Activated T-helper 17 cell treated with anti-CD3 and anti-CD28 coated beads, Interleukin-2, amount 50 U/mL, for 72 hours (primary cell): ENCODE data around the gene PRKN. TPM values are rescaled to one million over a fixed set of nuclear protein-coding genes. Genes with fewer than 3 reads are reported as not detected.

Experiments
- ATAC-seq: fragments of 150-1000 bp; cut with Tn5 transposase; replicated peaks from 2 replicates; pipeline ENCODE4 v1.10.0; 2021; ENCODE audit warnings: mild to moderate bottlenecking, moderate library complexity
- H3K27ac Mint-ChIP-seq: one replicate; pipeline ENCODE4 v1.8.0; 2022; ENCODE audit warnings: mixed read lengths
- H3K27me3 Mint-ChIP-seq: one replicate; pipeline ENCODE4 v1.8.0; 2022; ENCODE audit warnings: mixed read lengths
- H3K36me3 Mint-ChIP-seq: one replicate; pipeline ENCODE4 v1.8.0; 2022; ENCODE audit warnings: low read depth, mild to moderate bottlenecking, mixed read lengths
- H3K4me1 Mint-ChIP-seq: one replicate; pipeline ENCODE4 v1.8.0; 2022; ENCODE audit warnings: mixed read lengths
- H3K4me3 Mint-ChIP-seq: one replicate; pipeline ENCODE4 v1.8.0; 2022; ENCODE audit warnings: mild to moderate bottlenecking, mixed read lengths
- H3K9me3 Mint-ChIP-seq: one replicate; pipeline ENCODE4 v1.8.0; 2022; ENCODE audit warnings: mixed read lengths
- total RNA-seq, 2 donors: library from RNA; stranded (reverse); gene quantifications; one replicate each; pipeline ENCODE4 v1.2.3, GENCODE V29; 2022

Gene PRKN
- total RNA-seq, 2 donors from 2014 or later = 0.84 to 0.87 TPM

DNA sequence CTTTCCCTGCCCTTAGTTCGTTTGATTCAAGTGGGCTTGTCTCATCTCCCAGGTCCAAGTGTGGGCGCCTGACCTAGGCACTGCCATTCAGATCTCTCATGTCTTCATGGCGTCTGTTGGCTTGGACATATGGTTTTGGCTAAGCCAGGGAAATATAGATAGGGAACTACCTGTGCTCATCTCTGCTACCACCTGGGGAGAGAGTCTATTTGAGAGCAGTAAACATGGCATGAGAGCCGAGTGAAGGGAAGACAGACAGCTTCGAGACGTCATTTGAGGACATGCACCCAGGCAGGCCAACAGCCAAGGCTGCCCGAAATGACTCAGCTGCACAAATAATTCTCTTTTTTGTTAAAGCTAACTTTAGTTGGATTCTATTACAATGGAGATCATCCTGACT is 1083.0 kb downstream of the PRKN start:
- no peak for ATAC-seq
- H3K4me1 Mint-ChIP-seq = no peaks in the 10 kb centered on the region
- no peak overlapping the region for H3K27ac Mint-ChIP-seq
- H3K9me3 Mint-ChIP-seq = peaks cover 6% of the 10 kb centered on the region
- no peak overlapping the region for H3K4me3 Mint-ChIP-seq
- no peaks in the 10 kb centered on the region for H3K36me3 Mint-ChIP-seq
- peaks cover 6% of the 10 kb centered on the region for H3K27me3 Mint-ChIP-seq

- no peak overlapping the region for H3K4me3 Mint-ChIP-seq
- H3K9me3 Mint-ChIP-seq = peaks cover 12% of the 10 kb centered on the region
- no peaks in the 10 kb centered on the region for H3K4me1 Mint-ChIP-seq
- ATAC-seq = no peak
- H3K27me3 Mint-ChIP-seq = peaks cover 6% of the 10 kb centered on the region
- no peaks in the 10 kb centered on the region for H3K36me3 Mint-ChIP-seq
- no peak overlapping the region for H3K27ac Mint-ChIP-seq
Observed at GRCh38 chr6:161641175-161641574, 1086.4 kb downstream of the PRKN start.

- Mint-ChIP-seq H3K9me3 (peaks cover 8% of the 10 kb centered on the region), H3K27ac (no peak overlapping the region), H3K4me1 (no peaks in the 10 kb centered on the region), H3K27me3 (peaks cover 6% of the 10 kb centered on the region), H3K36me3 (no peaks in the 10 kb centered on the region), H3K4me3 (no peak overlapping the region)
- no peak for ATAC-seq
Observed at GRCh38 chr6:161639772-161640171, 1087.8 kb downstream of the PRKN start.

DNA sequence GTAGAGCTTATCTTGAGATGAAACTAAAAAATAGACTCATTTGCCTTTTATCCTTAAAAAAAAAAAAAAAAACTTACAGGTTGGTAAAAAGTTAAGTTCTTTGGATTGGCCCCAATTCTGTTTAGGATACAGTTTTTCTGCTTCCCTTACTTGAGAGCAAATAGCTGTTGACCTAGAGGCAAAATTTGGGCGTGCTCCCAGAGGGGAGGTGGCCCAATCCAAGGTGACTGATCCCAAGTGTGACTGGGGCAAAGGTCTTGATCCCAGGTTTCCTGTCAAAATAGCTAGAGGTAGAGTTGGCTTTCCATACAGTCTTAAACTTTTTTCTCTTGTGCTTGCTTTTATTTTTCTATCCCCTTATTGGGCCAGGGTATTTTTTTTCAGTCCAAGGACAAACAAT is 1089.9 kb downstream of the PRKN start:
- Mint-ChIP-seq H3K27ac (no peak overlapping the region), H3K4me1 (no peaks in the 10 kb centered on the region), H3K9me3 (peaks cover 8% of the 10 kb centered on the region), H3K4me3 (no peak overlapping the region), H3K27me3 (peaks cover 6% of the 10 kb centered on the region), H3K36me3 (no peaks in the 10 kb centered on the region)
- ATAC-seq = no peak

- Mint-ChIP-seq H3K4me1 (no peaks in the 10 kb centered on the region), H3K36me3 (no peaks in the 10 kb centered on the region), H3K4me3 (no peak overlapping the region), H3K27me3 (peaks cover 3% of the 10 kb centered on the region), H3K27ac (no peak overlapping the region), H3K9me3 (peaks cover 8% of the 10 kb centered on the region)
- no peak for ATAC-seq
Observed at GRCh38 chr6:161636882-161637430, 1090.6 kb downstream of the PRKN start.

DNA sequence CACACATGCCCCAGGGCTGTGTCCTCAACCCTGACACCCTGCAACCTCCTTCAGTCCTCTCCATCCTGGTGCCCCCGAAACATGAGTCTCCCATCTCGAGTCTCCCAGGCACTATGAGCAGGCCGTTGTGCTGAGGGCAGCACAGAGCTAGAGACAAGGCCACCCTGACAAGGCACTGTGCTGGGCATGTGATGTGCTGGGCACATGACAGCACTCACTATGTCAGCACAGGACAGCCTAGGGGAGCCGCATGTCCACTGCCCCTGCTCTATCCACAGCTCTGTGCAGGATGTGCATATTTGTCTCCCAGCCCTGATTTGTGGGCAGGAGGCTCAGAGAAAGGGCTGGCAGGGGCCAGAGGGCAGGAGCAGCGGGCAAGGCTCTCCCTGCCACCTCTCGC is 1091.6 kb downstream of the PRKN start:
- no peaks in the 10 kb centered on the region for H3K4me1 Mint-ChIP-seq
- no peak for ATAC-seq
- no peak overlapping the region for H3K27ac Mint-ChIP-seq
- peaks cover 8% of the 10 kb centered on the region for H3K9me3 Mint-ChIP-seq
- no peaks in the 10 kb centered on the region for H3K27me3 Mint-ChIP-seq
- no peaks in the 10 kb centered on the region for H3K36me3 Mint-ChIP-seq
- no peak overlapping the region for H3K4me3 Mint-ChIP-seq

DNA sequence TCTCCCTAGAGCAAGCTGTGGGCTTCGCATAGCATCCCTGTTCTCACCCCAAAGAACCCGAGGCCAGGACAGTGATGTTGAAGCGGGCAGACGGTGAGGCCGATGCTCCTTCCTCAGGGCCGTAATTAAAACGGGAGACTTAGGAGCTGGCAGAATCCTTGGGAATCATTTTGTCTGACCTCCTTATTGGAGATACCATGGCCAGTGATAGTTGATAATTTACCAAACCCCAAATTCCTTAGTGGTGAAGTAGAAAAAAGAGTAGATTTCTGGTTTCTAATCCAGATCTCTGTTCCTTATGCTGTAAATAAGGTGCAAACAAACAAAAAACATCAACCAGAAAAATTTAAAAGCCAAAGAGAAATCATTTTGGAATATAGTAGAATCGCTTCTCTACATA is 1092.7 kb downstream of the PRKN start:
- H3K9me3 Mint-ChIP-seq = peaks cover 8% of the 10 kb centered on the region
- no peak overlapping the region for H3K27ac Mint-ChIP-seq
- H3K4me3 Mint-ChIP-seq = no peak overlapping the region
- no peaks in the 10 kb centered on the region for H3K27me3 Mint-ChIP-seq
- H3K36me3 Mint-ChIP-seq = no peaks in the 10 kb centered on the region
- ATAC-seq = no peak
- H3K4me1 Mint-ChIP-seq = no peaks in the 10 kb centered on the region

DNA sequence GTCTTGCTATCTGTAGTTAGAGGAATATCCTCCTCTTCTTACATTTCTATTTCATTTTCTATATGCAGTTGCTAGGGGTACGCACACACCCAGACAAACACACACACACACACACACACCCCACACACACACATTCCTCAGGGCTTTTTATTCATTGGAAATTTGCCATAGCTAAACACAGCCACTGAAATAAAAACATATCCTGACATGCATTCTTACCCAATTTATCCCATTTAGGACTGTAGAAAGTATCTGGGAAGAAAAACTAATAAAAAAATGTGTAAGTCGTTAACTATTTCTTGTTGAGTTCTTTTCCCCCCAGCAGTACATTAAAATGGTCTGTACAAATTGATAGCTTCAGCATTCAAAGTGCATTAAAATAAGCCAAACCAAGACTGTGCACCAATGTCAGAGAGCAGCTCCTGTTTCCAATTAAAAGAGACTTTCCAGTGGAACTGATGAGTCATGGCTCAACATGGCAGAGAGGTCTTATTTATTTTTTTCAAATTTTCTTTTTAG is 1095.8 kb downstream of the PRKN start:
- Mint-ChIP-seq H3K4me1 (no peaks in the 10 kb centered on the region), H3K27ac (no peak overlapping the region), H3K9me3 (no peaks in the 10 kb centered on the region), H3K36me3 (no peaks in the 10 kb centered on the region), H3K4me3 (no peak overlapping the region), H3K27me3 (no peaks in the 10 kb centered on the region)
- no peak for ATAC-seq

DNA sequence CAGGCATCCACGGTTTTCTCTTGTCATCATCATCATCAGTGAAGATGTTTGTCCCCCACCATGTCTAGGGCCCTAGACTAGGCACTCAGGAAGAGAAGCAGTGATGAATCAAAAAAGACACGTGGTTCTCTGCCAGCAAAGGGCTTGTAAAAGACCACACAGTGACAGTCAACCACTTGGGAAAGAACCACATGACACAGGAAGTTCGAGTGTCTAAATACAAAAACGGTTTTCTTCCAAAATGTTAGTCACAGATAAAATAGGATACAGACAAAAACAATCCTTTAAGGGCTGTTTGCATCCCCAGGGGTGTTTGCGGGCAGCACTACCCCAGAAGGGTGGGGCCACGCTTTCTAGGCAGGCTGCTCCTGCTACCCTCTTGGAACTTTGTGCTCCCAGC is 1096.9 kb downstream of the PRKN start:
- Mint-ChIP-seq H3K36me3 (no peaks in the 10 kb centered on the region), H3K4me3 (no peak overlapping the region), H3K4me1 (no peaks in the 10 kb centered on the region), H3K27ac (no peak overlapping the region), H3K9me3 (no peaks in the 10 kb centered on the region), H3K27me3 (no peaks in the 10 kb centered on the region)
- no peak for ATAC-seq

- Mint-ChIP-seq H3K27me3 (peaks cover 3% of the 10 kb centered on the region), H3K4me1 (no peaks in the 10 kb centered on the region), H3K9me3 (no peaks in the 10 kb centered on the region), H3K27ac (no peak overlapping the region), H3K36me3 (no peaks in the 10 kb centered on the region), H3K4me3 (no peak overlapping the region)
- ATAC-seq = no peak
Observed at GRCh38 chr6:161626132-161626676, 1101.4 kb downstream of the PRKN start.

- H3K4me3 Mint-ChIP-seq = no peak overlapping the region
- ATAC-seq = no peak
- no peak overlapping the region for H3K27ac Mint-ChIP-seq
- no peaks in the 10 kb centered on the region for H3K36me3 Mint-ChIP-seq
- H3K9me3 Mint-ChIP-seq = no peaks in the 10 kb centered on the region
- H3K4me1 Mint-ChIP-seq = no peaks in the 10 kb centered on the region
- peaks cover 3% of the 10 kb centered on the region for H3K27me3 Mint-ChIP-seq
Observed at GRCh38 chr6:161624111-161624510, 1103.5 kb downstream of the PRKN start.

- Mint-ChIP-seq H3K4me1 (no peaks in the 10 kb centered on the region), H3K36me3 (no peaks in the 10 kb centered on the region), H3K27me3 (peaks cover 3% of the 10 kb centered on the region), H3K27ac (no peak overlapping the region), H3K9me3 (no peaks in the 10 kb centered on the region), H3K4me3 (no peak overlapping the region)
- no peak for ATAC-seq
Observed at GRCh38 chr6:161622779-161623178, 1104.8 kb downstream of the PRKN start.

DNA sequence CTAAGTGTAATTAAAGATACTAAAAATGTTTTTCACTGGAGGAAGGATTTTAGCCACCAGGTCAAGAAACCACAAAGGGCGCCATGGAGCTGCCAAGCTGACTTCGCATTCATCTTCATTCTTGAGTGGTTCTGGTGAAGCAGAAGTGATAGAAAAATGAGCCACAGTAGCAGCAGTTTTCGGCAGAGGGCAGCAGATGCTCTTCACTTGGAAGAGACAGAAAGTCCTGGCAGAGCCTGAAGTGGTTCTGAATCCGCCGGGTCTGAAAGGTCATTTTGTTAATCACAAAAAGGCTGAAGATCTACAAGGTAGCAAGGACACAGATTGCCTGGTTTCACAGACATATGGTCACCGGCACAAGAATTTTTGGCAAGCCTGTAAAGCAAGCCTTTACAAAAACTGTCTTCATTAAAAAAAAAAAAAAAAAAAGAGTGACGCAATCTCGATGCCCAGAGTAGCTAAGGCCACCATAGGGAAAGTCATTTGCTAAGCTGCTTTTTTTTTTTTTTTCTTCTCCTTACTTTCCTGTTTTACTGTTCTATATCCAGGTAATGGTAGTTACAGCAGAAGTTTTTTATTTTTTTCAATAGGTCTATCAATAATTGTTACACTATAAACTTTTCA is 1108.6 kb downstream of the PRKN start:
- H3K4me3 Mint-ChIP-seq = no peak overlapping the region

DNA sequence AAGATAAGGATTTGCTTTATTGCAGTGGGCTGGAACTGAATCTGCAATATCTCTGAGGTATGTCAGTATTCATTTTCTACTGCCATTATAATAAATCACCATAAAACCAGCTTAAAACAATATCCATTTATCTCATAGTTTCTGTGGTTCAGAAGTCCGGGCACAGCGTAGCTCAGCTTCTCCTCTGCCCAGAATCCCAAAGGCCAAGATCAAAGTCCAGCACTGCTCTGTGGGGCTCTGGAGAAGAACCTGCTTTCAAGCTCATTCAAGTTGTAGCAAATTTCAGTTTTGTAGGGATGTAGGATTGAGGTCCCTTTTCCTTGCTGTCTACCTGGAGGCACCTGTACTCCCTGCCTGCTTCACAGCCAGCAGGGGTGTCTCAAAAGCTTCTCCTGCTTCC is 1113.9 kb downstream of the PRKN start:
- Mint-ChIP-seq H3K9me3 (peaks cover 3% of the 10 kb centered on the region), H3K4me1 (no peaks in the 10 kb centered on the region), H3K36me3 (no peaks in the 10 kb centered on the region), H3K27ac (no peak overlapping the region), H3K4me3 (no peak overlapping the region), H3K27me3 (no peaks in the 10 kb centered on the region)
- ATAC-seq = no peak

More for the DNA sequence above, 1108.6 kb downstream of the PRKN start:
- H3K27me3 Mint-ChIP-seq = peaks cover 3% of the 10 kb centered on the region
- H3K27ac Mint-ChIP-seq = no peak overlapping the region
- H3K4me1 Mint-ChIP-seq = no peaks in the 10 kb centered on the region
- H3K9me3 Mint-ChIP-seq = no peaks in the 10 kb centered on the region
- ATAC-seq = no peak
- H3K36me3 Mint-ChIP-seq = no peaks in the 10 kb centered on the region

DNA sequence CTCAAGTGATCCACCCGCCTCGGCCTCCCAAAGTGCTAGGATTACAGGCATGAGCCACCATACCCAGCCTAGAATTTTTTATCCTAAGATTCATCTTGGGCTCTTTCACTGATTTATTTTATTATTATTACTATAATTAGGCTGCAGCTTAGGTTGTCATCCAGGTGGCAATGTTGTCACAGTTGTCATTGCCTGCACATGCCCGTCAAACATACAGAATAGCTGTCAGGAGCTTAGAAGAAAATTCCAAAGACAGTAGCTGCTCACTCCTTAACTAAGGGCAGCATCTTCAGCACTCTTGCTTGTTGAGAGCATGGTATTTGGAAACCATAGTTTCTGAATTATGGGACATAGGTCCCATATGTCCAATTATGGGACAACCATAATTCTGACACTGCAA is 1118.8 kb downstream of the PRKN start:
- H3K4me1 Mint-ChIP-seq = no peaks in the 10 kb centered on the region
- no peak for ATAC-seq
- H3K4me3 Mint-ChIP-seq = no peak overlapping the region
- no peaks in the 10 kb centered on the region for H3K36me3 Mint-ChIP-seq
- no peaks in the 10 kb centered on the region for H3K27me3 Mint-ChIP-seq
- H3K27ac Mint-ChIP-seq = no peak overlapping the region
- H3K9me3 Mint-ChIP-seq = peaks cover 3% of the 10 kb centered on the region
